HepG2 (cell line): Measurements from ENCODE around the gene WFDC10A. TPM values are rescaled to one million over a fixed set of nuclear protein-coding genes. Genes with fewer than 3 reads are reported as not detected.
A peak's percentile ranks its signal among the peaks of the same experiment; 100 is the strongest.

Source experiments
- BHLHE40 ChIP-seq: IDR thresholded peaks from 2 replicates; pipeline ENCODE4 v1.6.1; 2011; ENCODE audit warnings: low read length, improper control_type of control experiment
- CEBPB ChIP-seq: IDR thresholded peaks from 2 replicates; pipeline ENCODE4 v1.6.1; 2011; ENCODE audit warnings: low read depth, low read length, improper control_type of control experiment, borderline replicate concordance
- CTCF ChIP-seq: sonication (generic); formaldehyde crosslinking; IDR thresholded peaks from 2 replicates; pipeline ENCODE4 v1.5.0; 2020; ENCODE audit warnings: mild to moderate bottlenecking, missing genetic modification reagents, moderate library complexity
- DR1 ChIP-seq: sonication (generic); formaldehyde crosslinking; IDR thresholded peaks from 2 replicates; pipeline ENCODE4 v1.8.0; 2021; ENCODE audit warnings: mild to moderate bottlenecking, missing genetic modification reagents, inconsistent platforms
- FOXA1 ChIP-seq, 2 experiments: fragments of 450-650 bp in 1 of 2; sonication (generic) in 1 of 2; formaldehyde crosslinking in 1 of 2; IDR thresholded peaks; 2 replicates each; pipeline versions ENCODE4 v1.4.0 to v1.6.1; 2016 to 2020; ENCODE audit warnings: missing genetic modification reagents in 1 of 2
- FOXK2 ChIP-seq: fragments of 450-650 bp; IDR thresholded peaks from 2 replicates; pipeline ENCODE4 v1.6.1; 2016
- HHEX ChIP-seq: IDR thresholded peaks from 2 replicates; pipeline ENCODE4 v1.6.1; 2016; ENCODE audit warnings: control low read depth
- JDP2 ChIP-seq: sonication (generic); formaldehyde crosslinking; IDR thresholded peaks from 2 replicates; pipeline ENCODE4 v1.8.1; 2022; ENCODE audit warnings: missing genetic modification reagents, borderline replicate concordance
- MBD4 ChIP-seq: IDR thresholded peaks from 2 replicates; pipeline ENCODE4 v1.6.1; 2012; ENCODE audit warnings: low read length, inconsistent platforms, borderline replicate concordance
- MIXL1 ChIP-seq: IDR thresholded peaks from 2 replicates; pipeline ENCODE4 v1.6.1; 2016
- MTF1 ChIP-seq: sonication (generic); formaldehyde crosslinking; IDR thresholded peaks from 2 replicates; pipeline ENCODE4 v1.5.0; 2020; ENCODE audit warnings: missing genetic modification reagents
- NFE2L2 ChIP-seq: fragments of 150-350 bp; IDR thresholded peaks from 2 replicates; pipeline ENCODE4 v1.6.1; 2014; ENCODE audit warnings: low read length
- REL ChIP-seq: sonication (generic); formaldehyde crosslinking; conservative IDR thresholded peaks from 2 replicates; pipeline ENCODE4 v1.8.0; 2022; ENCODE audit warnings: mild to moderate bottlenecking, missing genetic modification reagents, moderate library complexity
- RFXAP ChIP-seq: sonication (generic); formaldehyde crosslinking; IDR thresholded peaks from 2 replicates; pipeline ENCODE4 v1.4.0; 2020; ENCODE audit warnings: missing genetic modification reagents, borderline replicate concordance
- SMARCC2 ChIP-seq: fragments of 450-650 bp; IDR thresholded peaks from 2 replicates; pipeline ENCODE4 v1.6.1; 2017; ENCODE audit warnings: antibody characterized with exemption, mild to moderate bottlenecking
- SNAPC2 ChIP-seq: sonication (generic); formaldehyde crosslinking; IDR thresholded peaks from 2 replicates; pipeline ENCODE4 v1.8.1; 2022; ENCODE audit warnings: mild to moderate bottlenecking, missing genetic modification reagents
- SP2 ChIP-seq: sonication (generic); formaldehyde crosslinking; IDR thresholded peaks from 2 replicates; pipeline ENCODE4 v1.5.1; 2020; ENCODE audit warnings: mild to moderate bottlenecking, missing genetic modification reagents
- STAG1 ChIP-seq: sonication (generic); formaldehyde crosslinking; IDR thresholded peaks from 2 replicates; pipeline ENCODE4 v1.4.0; 2020; ENCODE audit warnings: missing genetic modification reagents
- TAF1 ChIP-seq: sonication (generic); formaldehyde crosslinking; IDR thresholded peaks from 2 replicates; pipeline ENCODE4 v1.4.0; 2020; ENCODE audit warnings: missing genetic modification reagents
- ZC3H13 ChIP-seq: sonication (generic); formaldehyde crosslinking; IDR thresholded peaks from 2 replicates; pipeline ENCODE4 v1.8.1; 2023; ENCODE audit warnings: mild to moderate bottlenecking, missing genetic modification reagents, moderate library complexity
- ZFP41 ChIP-seq: sonication (generic); formaldehyde crosslinking; IDR thresholded peaks from 2 replicates; pipeline ENCODE4 v1.4.0; 2020; ENCODE audit warnings: mild to moderate bottlenecking, missing genetic modification reagents, borderline replicate concordance
- ZFP62 ChIP-seq: sonication (generic); formaldehyde crosslinking; IDR thresholded peaks from 2 replicates; pipeline ENCODE4 v1.4.0; 2020; ENCODE audit warnings: missing genetic modification reagents
- ZKSCAN1 ChIP-seq: fragments of 150-350 bp; IDR thresholded peaks from 2 replicates; pipeline ENCODE4 v1.6.1; 2014; ENCODE audit warnings: low read length
- ZNF124 ChIP-seq: sonication (generic); formaldehyde crosslinking; IDR thresholded peaks from 2 replicates; pipeline ENCODE4 v1.4.0; 2020; ENCODE audit warnings: missing genetic modification reagents
- ZNF138 ChIP-seq: sonication (generic); formaldehyde crosslinking; IDR thresholded peaks from 2 replicates; pipeline ENCODE4 v1.5.0; 2020; ENCODE audit warnings: mild to moderate bottlenecking, low read depth, missing genetic modification reagents
- ZNF3 ChIP-seq: IDR thresholded peaks from 2 replicates; pipeline ENCODE4 v1.7.0; 2017; ENCODE audit warnings: inconsistent platforms
- ZNF484 ChIP-seq: sonication (generic); formaldehyde crosslinking; IDR thresholded peaks from 2 replicates; pipeline ENCODE4 v1.5.1; 2020; ENCODE audit warnings: mild to moderate bottlenecking, low read depth, missing genetic modification reagents, borderline replicate concordance
- ZNF512 ChIP-seq: sonication (generic); formaldehyde crosslinking; IDR thresholded peaks from 2 replicates; pipeline ENCODE4 v1.4.0; 2020; ENCODE audit warnings: mild to moderate bottlenecking, missing genetic modification reagents
- ZNF773 ChIP-seq: sonication (generic); formaldehyde crosslinking; IDR thresholded peaks from 2 replicates; pipeline ENCODE4 v1.4.0; 2020; ENCODE audit warnings: missing genetic modification reagents, borderline replicate concordance
- polyA plus RNA-seq, 8 experiments: library from polyadenylated mRNA; depleted of rRNA in 3 of 8; stranded (reverse) in 7 of 8; unstranded in 1 of 8; fragments of >200 nt; fragmentation: Illumina TruSeq in 4 of 8; extraction: Trizol in 4 of 8; gene quantifications; 2 replicates each; pipeline versions ENCODE4 v1.2.1 to v1.2.3, GENCODE V29; 2011 to 2016; ENCODE audit warnings: low read depth in 4 of 8, missing spikeins in 1 of 8, mixed read lengths in 1 of 8; ENCODE audit not compliant: insufficient read depth in 1 of 8
- total RNA-seq, 5 experiments: library from RNA; depleted of rRNA; stranded (reverse); fragments of >200 nt; fragmentation: Illumina TruSeq; extraction: Trizol; gene quantifications; 2 replicates each; pipeline ENCODE4 v1.2.3, GENCODE V29; 2016; ENCODE audit warnings: low read depth in 1 of 5
- TF ChIP-seq, protein P1 (sequence below): sonication (generic); formaldehyde crosslinking; IDR thresholded peaks from 2 replicates; pipeline ENCODE4 v1.8.1; 2023; ENCODE audit warnings: mild to moderate bottlenecking, missing genetic modification reagents

The WFDC10A gene
- total and polyA plus RNA-seq, 2 of the 13 experiments (the other 11 are each of a cell fraction or from before 2014, with no cell fraction given) = not detected

GRCh38 chr20:45592574-45593189 is 36.9 kb upstream of the WFDC10A start (continued):
- TF ChIP-seq, protein P1, sequence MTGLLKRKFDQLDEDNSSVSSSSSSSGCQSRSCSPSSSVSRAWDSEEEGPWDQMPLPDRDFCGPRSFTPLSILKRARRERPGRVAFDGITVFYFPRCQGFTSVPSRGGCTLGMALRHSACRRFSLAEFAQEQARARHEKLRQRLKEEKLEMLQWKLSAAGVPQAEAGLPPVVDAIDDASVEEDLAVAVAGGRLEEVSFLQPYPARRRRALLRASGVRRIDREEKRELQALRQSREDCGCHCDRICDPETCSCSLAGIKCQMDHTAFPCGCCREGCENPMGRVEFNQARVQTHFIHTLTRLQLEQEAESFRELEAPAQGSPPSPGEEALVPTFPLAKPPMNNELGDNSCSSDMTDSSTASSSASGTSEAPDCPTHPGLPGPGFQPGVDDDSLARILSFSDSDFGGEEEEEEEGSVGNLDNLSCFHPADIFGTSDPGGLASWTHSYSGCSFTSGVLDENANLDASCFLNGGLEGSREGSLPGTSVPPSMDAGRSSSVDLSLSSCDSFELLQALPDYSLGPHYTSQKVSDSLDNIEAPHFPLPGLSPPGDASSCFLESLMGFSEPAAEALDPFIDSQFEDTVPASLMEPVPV = no peak
- TF ChIP-seq ZNF773 (CRISPR knock-in tag) = no peak
- TF ChIP-seq DR1 = no peak
- TF ChIP-seq ZC3H13 (CRISPR knock-in tag) = no peak
- TF ChIP-seq ZNF512 (CRISPR knock-in tag) = 0 out of 2 replicates have a peak, but pooled peaks have one; percentile 41
- no peak for TF ChIP-seq FOXK2
- TF ChIP-seq SP2 (CRISPR knock-in tag) = no peak
- TF ChIP-seq MIXL1 (CRISPR knock-in tag) = peak; percentile 88
- TF ChIP-seq CTCF = peak; percentile 78
- no peak for TF ChIP-seq JDP2
- no peak for TF ChIP-seq HHEX
- no peak for TF ChIP-seq MBD4
- no peak for TF ChIP-seq ZNF3 (CRISPR knock-in tag)
- no peak for TF ChIP-seq ZFP41 (CRISPR knock-in tag)
- no peak for TF ChIP-seq RFXAP (CRISPR knock-in tag)
- no peak for TF ChIP-seq BHLHE40
- TF ChIP-seq STAG1 = peak; percentile 81
- no peak for TF ChIP-seq FOXA1 (IDR thresholded peaks at IDR 0.05)
- TF ChIP-seq FOXA1 (CRISPR knock-in tag; IDR thresholded peaks at IDR 0.05) = 0 out of 2 replicates have a peak, but pooled peaks have one; percentile 16
- TF ChIP-seq CEBPB = peak; percentile 9; the same call in 1 of the 2 replicates
- 0 out of 2 replicates have a peak, but pooled peaks have one; percentile 26 for TF ChIP-seq SNAPC2
- no peak for TF ChIP-seq ZNF484 (CRISPR knock-in tag)
- no peak for TF ChIP-seq ZNF138 (CRISPR knock-in tag)
- no peak for TF ChIP-seq TAF1 (CRISPR knock-in tag)
- no peak for TF ChIP-seq MTF1 (CRISPR knock-in tag)
- TF ChIP-seq ZKSCAN1 = no peak
- TF ChIP-seq ZFP62 (CRISPR knock-in tag) = no peak
- TF ChIP-seq NFE2L2 = no peak
- TF ChIP-seq SMARCC2 = no peak
- no peak for TF ChIP-seq REL (CRISPR knock-in tag)
- TF ChIP-seq ZNF124 = peak; percentile 45; the same call in 1 of the 2 replicates
